SK-N-SH (cell line): ENCODE data around the gene PXN. TPM values are rescaled to one million over a fixed set of nuclear protein-coding genes. Genes with fewer than 3 reads are reported as not detected.

ENCODE experiments used
- CTCF ChIA-PET: fragments of 300-600, 350-600 bp; formaldehyde crosslinking; extraction: SDS; loops from one replicate; lab custom pipeline; 2021; lab: Yijun Ruan, JAX
- POLR2A ChIA-PET: fragments of 350-600 bp; sonication (Branson Sonifier 250); formaldehyde crosslinking; extraction: SDS; loops from one replicate; lab custom pipeline; 2020; ENCODE audit warnings: antibody characterized with exemption, inconsistent platforms; lab: Yijun Ruan, JAX
- DNase-seq: peaks from one replicate; pipeline ENCODE4 v3.0.0; 2012
- H2AFZ ChIP-seq: fragments of 200-600 bp; sonication (generic); 2 replicates; pipeline ENCODE4 v1.8.1; 2016; ENCODE audit warnings: antibody characterized with exemption, mild to moderate bottlenecking, low read depth
- H3F3A ChIP-seq: fragments of 200-600 bp; sonication (generic); replicated peaks from 2 replicates; pipeline ENCODE3; 2016; ENCODE audit warnings: antibody characterized with exemption, mild to moderate bottlenecking; ENCODE audit not compliant: insufficient read depth
- H3K27ac ChIP-seq, 2 experiments: fragments of 200-500 bp in 1 of 2; fragments of 200-600 bp in 1 of 2; sonication (Bioruptor generic) in 1 of 2; sonication (generic), shearing (Covaris generic) in 1 of 2; 2 replicates each; pipeline versions ENCODE4 v1.5.1 to v1.6.1; 2014 to 2016; ENCODE audit warnings: low read depth in 2 of 2, inconsistent platforms in 1 of 2, low read length in 1 of 2, mild to moderate bottlenecking in 1 of 2, mixed read lengths in 1 of 2
- H3K27me3 ChIP-seq: fragments of 200-600 bp; sonication (generic), shearing (Covaris generic); 2 replicates; pipeline ENCODE4 v1.6.1; 2016; ENCODE audit warnings: mixed run types; ENCODE audit not compliant: insufficient read depth
- H3K36me3 ChIP-seq, 2 experiments: fragments of 200-500 bp in 1 of 2; fragments of 200-600 bp in 1 of 2; sonication (Bioruptor generic) in 1 of 2; sonication (generic) in 1 of 2; replicated peaks in 1 of 2; 2 replicates each; pipeline versions ENCODE3 to v1.5.1; 2014 to 2016; ENCODE audit warnings: low read length in 1 of 2, mild to moderate bottlenecking in 1 of 2; ENCODE audit not compliant: insufficient read depth in 2 of 2, control insufficient read depth in 1 of 2
- H3K4me1 ChIP-seq, 2 experiments: fragments of 200-500 bp in 1 of 2; fragments of 200-600 bp in 1 of 2; sonication (Bioruptor generic) in 1 of 2; sonication (generic), shearing (Covaris generic) in 1 of 2; 2 replicates each; pipeline versions ENCODE4 v1.5.1 to v1.6.1; 2014 to 2016; ENCODE audit warnings: low read depth in 1 of 2, low read length in 1 of 2, mixed run types in 1 of 2; ENCODE audit not compliant: insufficient read depth in 2 of 2, control insufficient read depth in 1 of 2
- H3K4me2 ChIP-seq: fragments of 200-600 bp; sonication (generic), shearing (Covaris generic); 2 replicates; pipeline ENCODE4 v1.6.1; 2017; ENCODE audit warnings: mixed run types
- H3K4me3 ChIP-seq, 2 experiments: fragments of 200-500 bp in 1 of 2; fragments of 200-600 bp in 1 of 2; sonication (Bioruptor generic) in 1 of 2; sonication (generic), shearing (Covaris generic) in 1 of 2; 2 replicates each; pipeline versions ENCODE4 v1.5.1 to v1.8.1; 2014 to 2016; ENCODE audit warnings: low read depth in 2 of 2, inconsistent platforms in 1 of 2, low read length in 1 of 2, mild to moderate bottlenecking in 1 of 2, mixed read lengths in 1 of 2, moderate library complexity in 1 of 2
- H3K79me2 ChIP-seq: fragments of 200-600 bp; sonication (generic); 2 replicates; pipeline ENCODE4 v1.8.1; 2017; ENCODE audit warnings: mild to moderate bottlenecking; ENCODE audit not compliant: insufficient read depth
- H3K9ac ChIP-seq: fragments of 200-600 bp; sonication (generic); 2 replicates; pipeline ENCODE4 v1.6.1; 2017; ENCODE audit warnings: mixed run types
- H3K9me2 ChIP-seq: fragments of 200-600 bp; sonication (generic); 2 replicates; pipeline ENCODE4 v1.6.1; 2017; ENCODE audit warnings: mixed run types
- H3K9me3 ChIP-seq: fragments of 200-600 bp; sonication (generic); 2 replicates; pipeline ENCODE4 v1.6.1; 2017; ENCODE audit warnings: mixed run types, mild to moderate bottlenecking, moderate library complexity
- H4K20me1 ChIP-seq: fragments of 200-600 bp; sonication (generic); 2 replicates; pipeline ENCODE4 v1.6.1; 2017; ENCODE audit warnings: mild to moderate bottlenecking, mixed run types; ENCODE audit not compliant: insufficient read depth
- FOXJ3 ChIP-seq: sonication (generic); formaldehyde crosslinking; IDR thresholded peaks from 2 replicates; pipeline ENCODE4 v1.5.1; 2020; ENCODE audit warnings: mild to moderate bottlenecking, missing genetic modification reagents
- GABPA ChIP-seq: IDR thresholded peaks from 2 replicates; pipeline ENCODE4 v1.4.0; 2012; ENCODE audit warnings: low read depth, mild to moderate bottlenecking
- IRF3 ChIP-seq: fragments of 150-350 bp; IDR thresholded peaks from 2 replicates; pipeline ENCODE4 v1.6.1; 2016; ENCODE audit warnings: mild to moderate bottlenecking, low read depth, low read length
- NFIC ChIP-seq: IDR thresholded peaks from 2 replicates; pipeline ENCODE4 v1.4.0; 2012; ENCODE audit warnings: borderline replicate concordance
- RAD21 ChIP-seq: IDR thresholded peaks from 2 replicates; pipeline ENCODE4 v1.6.1; 2012; ENCODE audit warnings: mild to moderate bottlenecking, low read length
- REST ChIP-seq: IDR thresholded peaks from 2 replicates; pipeline ENCODE4 v1.6.1; 2012; ENCODE audit warnings: mild to moderate bottlenecking, low read depth, low read length, moderate library complexity
- SMC3 ChIP-seq: IDR thresholded peaks from 2 replicates; pipeline ENCODE4 v1.6.1; 2012; ENCODE audit warnings: low read depth, low read length, improper control_type of control experiment
- ZBTB33 ChIP-seq: IDR thresholded peaks from 2 replicates; pipeline ENCODE4 v1.4.0; 2012; ENCODE audit warnings: low read depth, borderline replicate concordance
- WGBS: methylation state at CpG from one replicate; pipeline ENCODE4 v1.1.6; 2017; ENCODE audit warnings: low lambda C conversion rate; 5-methylcytosine and 5-hydroxymethylcytosine counted together
- polyA plus RNA-seq, 3 experiments: library from polyadenylated mRNA; depleted of rRNA; stranded (reverse); fragments of >200 nt; gene quantifications; 2 replicates each; pipeline ENCODE4 v1.2.3, GENCODE V29; 2012

PXN gene
- polyA plus RNA-seq, 1 of the 3 experiments (the other 2 are of a cell fraction): 89.0 TPM

GRCh38 chr12:120240495-120240833 lies 25.1 kb downstream of the PXN start:
- 90% methylated on average over 4 of the region's 5 CpGs for WGBS
- DNase-seq: no peak
- peaks cover 44% of the 10 kb centered on the region for H4K20me1 ChIP-seq
- peaks cover 28% of the 10 kb centered on the region for H3F3A ChIP-seq
- peaks cover 27 to 40% of the 10 kb centered on the region in 2 experiments; a peak in 3 of 4 replicates for H3K4me1 ChIP-seq
- H3K4me3 ChIP-seq: no peak overlapping the region
- ChIA-PET POLR2A (interaction anchor here (1.0 to 2.4 kb wide), 2 partner anchors 40 to 51 kb away, joined by 5 to 10 read pairs; partner anchors contain the start of genes RNU4-2 and RPLP0), CTCF (interaction anchor here (1.1 to 12.5 kb wide), 4 partner anchors 9 to 62 kb away, joined by 3 to 148 read pairs (median 63); partner anchors contain the start of genes PXN and SIRT4)
- no peaks in the 10 kb centered on the region for H3K9me2 ChIP-seq
- no peak overlapping the region for H3K27ac ChIP-seq
- H3K9ac ChIP-seq: no peak overlapping the region
- H3K36me3 ChIP-seq: peaks cover 0 to 12% of the 10 kb centered on the region in 2 experiments
- TF ChIP-seq IRF3 (no peak), NFIC (no peak), REST (no peak), SMC3 (no peak), RAD21 (no peak)
- peaks cover 100% of the 10 kb centered on the region for H3K79me2 ChIP-seq
- H3K27me3 ChIP-seq: no peaks in the 10 kb centered on the region
- no peak overlapping the region for H2AFZ ChIP-seq
- H3K9me3 ChIP-seq: no peaks in the 10 kb centered on the region
- no peak overlapping the region; the same call in 1 of the 2 replicates for H3K4me2 ChIP-seq

GRCh38 chr12:120239776-120240494 lies 25.6 kb downstream of the PXN start:
- H3K27ac ChIP-seq: no peak overlapping the region
- H4K20me1 ChIP-seq: peaks cover 47% of the 10 kb centered on the region
- H3K4me1 ChIP-seq: peaks cover 31 to 40% of the 10 kb centered on the region in 2 experiments; a peak in 3 of 4 replicates
- TF ChIP-seq GABPA: no peak
- no peak for TF ChIP-seq RAD21
- TF ChIP-seq FOXJ3 (CRISPR knock-in tag): no peak
- TF ChIP-seq ZBTB33: no peak
- no peak for TF ChIP-seq SMC3
- peaks cover 31% of the 10 kb centered on the region for H3F3A ChIP-seq
- H3K9me3 ChIP-seq: no peaks in the 10 kb centered on the region
- ChIA-PET POLR2A (interaction anchor here (1.0 to 2.4 kb wide), 2 partner anchors 39 to 51 kb away, joined by 5 to 10 read pairs; partner anchors contain the start of genes RNU4-2 and RPLP0), CTCF (interaction anchor here (1.2 to 12.5 kb wide), 3 partner anchors 11 to 62 kb away, joined by 4 to 148 read pairs (median 122); partner anchors contain the start of genes PXN and SIRT4)
- no peak overlapping the region for H2AFZ ChIP-seq
- no peak overlapping the region for H3K9ac ChIP-seq
- H3K36me3 ChIP-seq: peaks cover 0 to 12% of the 10 kb centered on the region in 2 experiments
- 85% methylated on average over 2 of the region's 2 CpGs for WGBS
- H3K9me2 ChIP-seq: no peaks in the 10 kb centered on the region
- DNase-seq: no peak
- H3K4me3 ChIP-seq: no peak overlapping the region
- no peaks in the 10 kb centered on the region for H3K27me3 ChIP-seq
- no peak overlapping the region; the same call in none of the 2 replicates for H3K4me2 ChIP-seq
- peaks cover 100% of the 10 kb centered on the region for H3K79me2 ChIP-seq
